AG08396 (cell line): ENCODE results near the gene PARD6A.
"Not testable (repeated sequence)": the region's sequence is repeated elsewhere in the genome, so short reads cannot be mapped to it uniquely, and the experiment has no call there.

Source experiments
- DNase-seq: peaks from one replicate; pipeline ENCODE4 v3.0.0; 2012; ENCODE audit warnings: low spot score, mixed read lengths

Gene PARD6A

DNA sequence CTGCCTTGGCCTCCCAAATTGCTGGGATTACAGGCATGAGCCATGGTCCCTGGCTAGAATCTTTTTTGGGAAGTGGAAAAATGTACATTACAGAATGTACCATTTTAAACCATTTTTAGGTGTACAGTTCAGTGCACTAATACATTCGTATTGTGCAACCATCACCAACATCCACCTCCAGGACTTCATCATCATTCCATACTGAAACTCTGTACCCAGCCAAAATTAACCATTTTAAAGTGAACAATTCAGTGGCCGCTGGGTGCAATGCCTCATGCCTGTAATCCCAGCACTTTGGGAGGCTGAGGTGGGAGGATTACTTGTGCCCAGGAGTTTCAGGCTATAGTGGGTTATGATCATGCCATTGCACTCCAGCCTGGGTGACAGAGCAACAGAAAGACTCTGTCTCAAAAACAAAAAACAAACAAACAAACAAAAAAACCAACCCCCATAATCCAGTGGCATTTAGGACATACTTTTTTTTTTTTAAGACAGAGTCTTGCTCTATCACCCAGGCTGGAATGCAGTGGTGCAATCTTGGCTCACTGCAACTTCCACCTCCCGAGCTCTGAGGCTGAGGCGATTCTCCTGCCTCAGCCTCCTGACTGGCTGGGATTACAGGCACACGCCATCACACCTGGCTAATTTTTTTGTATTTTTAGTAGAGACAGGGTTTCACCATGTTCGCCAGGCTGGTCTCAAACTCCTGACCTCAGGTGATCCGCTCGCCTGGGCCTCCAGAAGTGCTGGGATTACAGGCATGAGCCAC is 32.9 kb downstream of the PARD6A start:
- DNase-seq = not testable (repeated sequence)

DNA sequence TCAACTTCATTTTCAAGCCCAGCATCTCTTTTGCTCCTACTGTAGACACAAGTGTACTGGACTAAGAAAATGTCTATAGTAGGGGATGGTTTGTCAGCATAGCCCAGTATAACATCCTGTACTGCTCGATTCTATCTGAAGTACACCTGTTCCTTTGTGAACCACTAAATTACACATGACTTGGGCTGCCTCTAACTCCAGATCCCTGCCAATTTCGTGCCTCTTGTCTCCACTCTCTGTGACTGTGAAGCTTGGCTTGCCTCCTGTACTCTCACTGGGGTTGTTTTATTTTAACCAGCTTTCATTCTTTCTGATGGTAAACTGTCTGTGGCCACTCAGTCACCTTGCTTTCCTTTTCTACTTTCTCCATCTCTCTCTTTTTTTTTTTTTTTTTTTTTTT is 33.9 kb downstream of the PARD6A start:
- DNase-seq = no peak

DNA sequence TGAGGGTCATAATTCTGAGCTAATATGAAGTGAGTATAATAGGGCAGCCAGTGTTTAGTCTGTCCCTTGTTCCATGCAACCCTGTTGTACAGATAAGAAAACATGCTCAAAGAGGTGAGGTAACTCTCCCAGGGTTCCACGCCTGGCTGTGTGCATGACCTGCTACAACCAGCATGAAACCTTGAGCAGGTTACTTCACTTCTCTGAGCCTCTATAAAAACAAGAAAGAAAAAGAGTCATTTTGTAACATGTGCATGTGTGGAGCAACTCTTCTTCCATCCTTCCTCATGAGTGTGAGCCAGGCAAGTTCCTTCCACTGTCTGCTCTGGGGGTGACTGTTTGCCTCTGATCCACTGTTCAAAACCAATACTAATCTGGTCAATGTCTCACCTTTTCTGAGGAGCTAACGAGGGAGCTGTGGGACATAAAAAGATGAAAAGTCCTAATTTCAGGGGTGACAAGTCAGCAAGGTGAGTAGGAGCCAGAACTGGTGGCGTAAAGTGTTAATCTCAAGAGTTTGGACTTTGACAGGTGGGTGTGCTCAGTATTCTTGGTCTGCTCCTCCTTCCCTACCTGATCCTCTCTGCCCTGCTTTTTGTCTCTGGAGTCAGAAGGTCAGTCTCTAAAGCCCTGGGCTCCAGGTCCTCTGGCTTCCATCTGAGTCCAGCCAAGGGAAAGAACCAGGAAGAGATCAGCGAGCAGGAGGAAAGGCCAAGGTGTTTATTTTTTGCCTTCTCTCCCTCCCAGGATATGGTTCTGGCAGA is 36.8 kb downstream of the PARD6A start:
- no peak for DNase-seq

DNA sequence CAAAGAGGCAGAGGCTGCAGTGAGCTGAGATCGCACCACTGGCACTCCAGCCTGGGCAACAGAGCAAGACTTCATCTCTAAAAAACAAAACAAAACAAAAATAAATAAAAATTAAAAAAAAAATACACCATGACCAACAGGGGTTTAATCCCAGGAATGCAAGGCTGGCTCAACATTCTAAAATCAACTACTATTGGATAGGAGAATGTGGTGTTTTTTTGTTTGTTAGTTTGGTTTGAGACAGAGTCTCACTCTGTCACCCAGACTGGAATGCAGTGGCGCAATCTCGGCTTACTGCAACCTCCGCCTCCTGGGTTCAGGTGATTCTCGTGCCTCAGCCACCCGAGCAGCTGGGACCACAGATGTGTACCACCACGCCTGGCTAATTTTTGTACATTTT is 38.5 kb downstream of the PARD6A start:
- DNase-seq = no peak

DNA sequence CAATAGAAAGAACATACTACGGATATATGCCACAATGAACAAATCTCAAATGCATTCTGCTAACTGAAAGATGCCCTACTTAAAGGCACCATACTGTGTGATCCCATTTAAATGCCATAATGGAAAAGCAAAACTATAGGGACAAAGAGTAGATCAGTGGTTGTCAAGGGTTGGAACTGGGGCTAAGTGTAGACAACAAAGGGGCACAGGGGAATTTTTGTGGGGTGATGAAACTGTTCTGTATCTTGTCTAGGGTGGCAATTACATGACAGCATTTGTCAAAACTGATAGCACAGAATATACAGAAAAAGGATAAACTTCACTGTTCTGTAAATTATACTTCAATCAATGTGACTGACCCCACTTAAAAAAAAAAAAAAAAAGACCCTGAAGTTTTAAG is 40.7 kb downstream of the PARD6A start:
- DNase-seq = no peak

DNA sequence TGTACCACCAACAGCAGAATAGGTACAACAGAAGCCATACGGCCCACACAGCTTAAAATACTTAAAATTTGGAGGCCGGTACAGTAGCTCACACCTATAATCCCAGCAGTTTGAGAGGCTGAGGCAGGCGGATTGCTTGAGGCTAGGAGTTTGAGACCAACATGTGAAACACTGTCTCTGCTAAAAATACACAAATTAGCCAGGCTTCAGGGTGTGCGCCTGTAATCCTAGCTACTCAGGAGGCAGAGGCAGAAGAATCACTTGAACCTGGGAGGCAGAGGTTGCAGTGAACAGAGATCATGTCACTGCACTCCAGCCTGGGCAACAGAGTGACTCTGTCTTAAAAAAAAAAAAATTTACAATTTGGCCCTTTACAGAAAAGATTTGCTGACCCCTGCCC is 41.4 kb downstream of the PARD6A start:
- DNase-seq = no peak

DNA sequence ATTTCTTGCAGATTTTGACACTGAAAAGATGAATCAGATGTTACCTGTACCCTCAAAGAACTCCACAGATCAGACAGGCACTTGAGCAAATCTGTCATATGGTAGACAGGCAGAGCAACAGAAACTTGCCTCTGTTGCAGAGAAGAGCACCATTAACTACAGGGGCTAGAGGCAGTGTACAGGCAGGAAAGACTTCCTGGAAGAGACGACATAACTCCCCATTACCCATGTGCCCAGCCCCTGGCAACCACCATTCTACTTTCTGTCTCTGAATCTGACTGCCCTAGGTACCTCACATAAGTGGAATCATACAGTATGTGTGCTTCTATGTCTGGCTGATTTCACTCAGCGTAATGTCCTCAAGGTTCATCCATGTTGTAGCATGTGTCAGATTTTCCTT is 42.9 kb downstream of the PARD6A start:
- DNase-seq = no peak

DNA sequence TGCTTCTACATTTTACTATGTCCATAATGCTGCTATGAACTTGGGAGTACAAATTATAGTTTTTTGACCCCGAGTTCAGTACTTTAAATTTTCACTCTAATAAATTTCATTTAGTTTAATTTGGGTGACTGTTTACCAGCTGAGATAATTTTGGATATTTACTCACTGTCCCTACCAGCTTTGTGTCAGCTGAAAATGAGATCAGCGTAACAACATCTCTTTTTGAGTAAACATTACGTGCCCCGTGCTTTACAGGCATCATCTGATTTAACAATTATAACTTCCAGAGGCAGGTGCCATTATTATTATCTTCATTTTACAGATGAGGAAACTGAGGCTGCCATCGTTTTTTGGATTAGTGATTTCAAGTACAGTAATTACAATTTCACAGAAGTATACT is 43.4 kb downstream of the PARD6A start:
- DNase-seq = no peak

DNA sequence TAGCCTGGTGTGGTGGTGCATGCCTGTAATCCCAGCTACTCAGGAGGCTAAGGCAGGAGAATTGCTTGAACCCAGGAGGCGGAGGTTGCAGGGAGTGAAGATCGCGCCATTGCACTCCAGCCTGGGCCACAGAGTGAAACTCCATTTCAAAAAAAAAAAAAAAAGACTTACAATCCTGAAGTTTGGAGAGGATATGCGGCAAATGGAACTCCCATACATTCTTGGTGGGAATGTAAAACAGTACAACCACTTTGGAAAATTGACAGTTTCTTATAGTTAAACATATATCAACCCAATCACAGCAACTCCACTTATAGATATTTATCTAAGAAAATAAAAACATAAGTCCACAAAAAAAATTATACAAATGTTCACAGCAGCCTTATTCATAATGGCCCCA is 46.5 kb downstream of the PARD6A start:
- no peak for DNase-seq

DNA sequence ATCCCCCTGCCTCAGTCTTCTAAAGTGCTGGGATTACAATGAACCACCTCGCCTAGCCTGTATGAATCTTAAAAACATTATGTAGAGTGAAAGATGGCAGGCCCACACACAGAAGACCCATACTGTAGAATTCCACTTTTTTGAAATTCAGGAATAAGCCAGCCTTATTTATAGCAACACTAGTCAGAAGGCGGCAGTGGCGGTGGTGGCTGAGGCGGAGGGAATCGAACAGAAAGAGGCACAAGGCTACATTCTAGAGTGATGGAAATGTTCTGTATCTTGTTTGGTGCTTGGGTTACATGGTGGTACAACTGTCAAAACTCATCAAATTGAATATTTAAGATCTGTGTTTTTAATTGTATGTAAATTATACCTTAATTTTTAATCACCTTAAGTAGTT is 47.0 kb downstream of the PARD6A start:
- DNase-seq = no peak

DNA sequence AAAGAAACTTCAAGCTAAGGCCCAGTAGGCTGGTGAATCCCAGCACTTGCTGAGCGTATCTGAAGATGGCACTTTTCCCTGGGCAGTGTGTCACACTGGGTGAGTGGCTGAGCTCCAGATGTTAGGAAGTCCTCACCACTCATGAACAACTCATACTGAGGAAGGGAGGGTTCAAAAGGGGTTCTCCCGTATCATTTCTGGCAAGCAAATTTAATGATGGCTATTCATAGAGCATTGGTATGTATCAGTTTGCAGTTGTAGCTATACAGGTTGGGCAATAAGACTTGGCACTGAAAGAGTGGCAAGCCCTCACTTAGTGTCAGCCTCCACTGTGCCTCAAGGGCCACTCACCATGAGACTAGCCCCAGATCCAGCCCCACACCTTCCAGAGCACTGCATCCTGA is 47.6 kb downstream of the PARD6A start:
- peak; percentile 68 for DNase-seq

DNA sequence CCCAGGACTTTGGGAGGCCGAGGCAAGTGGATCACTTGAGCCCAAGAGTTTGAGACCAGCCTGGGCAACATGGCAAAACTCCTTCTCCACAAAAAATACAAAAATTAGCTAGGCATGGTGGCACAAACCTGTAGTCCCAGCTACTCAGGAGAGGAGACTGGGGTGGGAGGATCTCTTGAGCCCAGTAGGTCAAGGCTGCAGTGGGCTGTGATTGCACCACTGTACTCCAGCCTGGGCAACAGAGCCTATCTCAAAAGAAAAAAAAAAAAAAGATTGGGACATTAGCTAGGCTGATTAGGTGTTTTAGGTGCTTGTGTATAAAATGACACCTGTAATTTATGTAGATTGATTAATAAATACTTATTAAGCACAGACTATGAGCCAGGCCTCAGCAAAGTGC is 48.3 kb downstream of the PARD6A start:
- DNase-seq = no peak

DNA sequence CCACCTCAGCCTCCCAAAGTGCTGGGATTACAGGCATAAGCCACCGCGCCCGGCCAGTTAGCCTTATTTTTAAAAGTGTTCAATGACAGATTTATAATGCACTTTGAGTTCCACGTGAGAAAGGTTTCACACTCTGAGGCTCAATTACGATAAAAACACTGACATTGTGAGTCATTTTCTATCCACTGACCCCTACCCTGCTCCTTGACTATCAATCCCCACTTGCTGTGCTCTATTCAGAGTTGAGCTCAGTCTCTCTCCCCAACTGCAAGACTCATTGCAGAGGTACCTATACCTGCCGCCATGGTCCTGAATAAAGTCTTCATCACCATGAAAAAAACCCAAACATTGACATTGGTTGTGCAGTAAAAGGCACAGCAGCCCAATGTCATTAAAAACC is 49.8 kb downstream of the PARD6A start:
- DNase-seq = no peak
